ENCODE results near the gene LRP1B. TPM values are rescaled to one million over a fixed set of nuclear protein-coding genes. Genes with fewer than 3 reads are reported as not detected.

The LRP1B gene
- total and polyA plus RNA-seq, 4 donors: 0.01 to 0.84 (median 0.17) TPM

- no peaks in the 10 kb centered on the region for H3K36me3 ChIP-seq (ENCODE audit: control insufficient read depth in 4 of 4, insufficient read depth in 3 of 4, low read depth in 1 of 4, low read length in 3 of 4)
- H3K27ac ChIP-seq (ENCODE audit: low read depth in 1 of 2, low read length in 2 of 2): no peak overlapping the region
- H3K27me3 ChIP-seq (ENCODE audit: control insufficient read depth in 4 of 4, insufficient read depth in 4 of 4, low read length in 3 of 4): no peaks in the 10 kb centered on the region
- TF ChIP-seq, protein P1, sequence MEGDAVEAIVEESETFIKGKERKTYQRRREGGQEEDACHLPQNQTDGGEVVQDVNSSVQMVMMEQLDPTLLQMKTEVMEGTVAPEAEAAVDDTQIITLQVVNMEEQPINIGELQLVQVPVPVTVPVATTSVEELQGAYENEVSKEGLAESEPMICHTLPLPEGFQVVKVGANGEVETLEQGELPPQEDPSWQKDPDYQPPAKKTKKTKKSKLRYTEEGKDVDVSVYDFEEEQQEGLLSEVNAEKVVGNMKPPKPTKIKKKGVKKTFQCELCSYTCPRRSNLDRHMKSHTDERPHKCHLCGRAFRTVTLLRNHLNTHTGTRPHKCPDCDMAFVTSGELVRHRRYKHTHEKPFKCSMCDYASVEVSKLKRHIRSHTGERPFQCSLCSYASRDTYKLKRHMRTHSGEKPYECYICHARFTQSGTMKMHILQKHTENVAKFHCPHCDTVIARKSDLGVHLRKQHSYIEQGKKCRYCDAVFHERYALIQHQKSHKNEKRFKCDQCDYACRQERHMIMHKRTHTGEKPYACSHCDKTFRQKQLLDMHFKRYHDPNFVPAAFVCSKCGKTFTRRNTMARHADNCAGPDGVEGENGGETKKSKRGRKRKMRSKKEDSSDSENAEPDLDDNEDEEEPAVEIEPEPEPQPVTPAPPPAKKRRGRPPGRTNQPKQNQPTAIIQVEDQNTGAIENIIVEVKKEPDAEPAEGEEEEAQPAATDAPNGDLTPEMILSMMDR (IDR thresholded peaks at IDR 0.05; ENCODE audit: low read depth, low read length, missing input control): no peak
- TF ChIP-seq ATF3 (IDR thresholded peaks at IDR 0.05) (no peak), RXRA (IDR thresholded peaks at IDR 0.05) (no peak), TAF1 (conservative IDR thresholded peaks at IDR 0.05) (no peak), RAD21 (IDR thresholded peaks at IDR 0.05) (no peak), HNF4G (IDR thresholded peaks at IDR 0.05) (no peak), FOXA2 (IDR thresholded peaks at IDR 0.05) (no peak), ZBTB33 (IDR thresholded peaks at IDR 0.05) (no peak), EGR1 (IDR thresholded peaks at IDR 0.05; ENCODE audit: low read depth in 2 of 2) (no peak)
- H3K9me3 ChIP-seq (ENCODE audit: control insufficient read depth in 4 of 4, low read length in 3 of 4): no peaks in the 10 kb centered on the region
- no peak overlapping the region for H3K4me3 ChIP-seq (ENCODE audit: low read depth in 1 of 3, low read length in 3 of 3)
- H3K9ac ChIP-seq (ENCODE audit: low read depth in 1 of 2, low read length in 2 of 2): no peak overlapping the region
- no peaks in the 10 kb centered on the region for H3K4me1 ChIP-seq (ENCODE audit: control insufficient read depth in 4 of 4, insufficient read depth in 4 of 4, low read length in 3 of 4)
- WGBS: 86% methylated on average over 1 of the region's 1 CpG
- no peak for DNase-seq (ENCODE audit: low spot score)
Observed at GRCh38 chr2:140680862-140681261, 1450.0 kb downstream of the LRP1B start.

- no peak for TF ChIP-seq ZBTB33 (IDR thresholded peaks at IDR 0.05)
- TF ChIP-seq EGR1 (IDR thresholded peaks at IDR 0.05; ENCODE audit: low read depth in 2 of 2): no peak
- no peak for TF ChIP-seq ATF3 (IDR thresholded peaks at IDR 0.05)
- TF ChIP-seq, protein P1 (IDR thresholded peaks at IDR 0.05; ENCODE audit: low read depth, low read length, missing input control): no peak
- no peak for TF ChIP-seq HNF4A (conservative IDR thresholded peaks at IDR 0.05)
- no peak for TF ChIP-seq RAD21 (IDR thresholded peaks at IDR 0.05)
- TF ChIP-seq GABPA (IDR thresholded peaks at IDR 0.05 in 1 of 2, conservative IDR thresholded peaks at IDR 0.05 in 1 of 2): no peak
- TF ChIP-seq FOXA2 (IDR thresholded peaks at IDR 0.05): no peak
- no peak for TF ChIP-seq REST (IDR thresholded peaks at IDR 0.05)
- H3K4me3 ChIP-seq (ENCODE audit: low read depth in 1 of 3, low read length in 3 of 3): no peak overlapping the region
- H3K9me3 ChIP-seq (ENCODE audit: control insufficient read depth in 4 of 4, low read length in 3 of 4): no peaks in the 10 kb centered on the region
- H3K36me3 ChIP-seq (ENCODE audit: control insufficient read depth in 4 of 4, insufficient read depth in 3 of 4, low read depth in 1 of 4, low read length in 3 of 4): no peaks in the 10 kb centered on the region
- no peaks in the 10 kb centered on the region for H3K27me3 ChIP-seq (ENCODE audit: control insufficient read depth in 4 of 4, insufficient read depth in 4 of 4, low read length in 3 of 4)
- WGBS: 79% methylated on average over 4 of the region's 4 CpGs
- H3K4me1 ChIP-seq (ENCODE audit: control insufficient read depth in 4 of 4, insufficient read depth in 4 of 4, low read length in 3 of 4): no peaks in the 10 kb centered on the region
- H3K9ac ChIP-seq (ENCODE audit: low read depth in 1 of 2, low read length in 2 of 2): no peak overlapping the region
- no peak overlapping the region for H3K27ac ChIP-seq (ENCODE audit: low read depth in 1 of 2, low read length in 2 of 2)
- DNase-seq (ENCODE audit: low spot score): no peak
Observed at GRCh38 chr2:140679752-140680151, 1451.1 kb downstream of the LRP1B start.
